CD4-positive, alpha-beta T cell (primary cell): ENCODE results near the gene SLIT2. TPM values are rescaled to one million over a fixed set of nuclear protein-coding genes. Genes with fewer than 3 reads are reported as not detected.
A peak's percentile ranks its signal among the peaks of the same experiment; 100 is the strongest.

Source experiments
- ATAC-seq: fragments of 200-7000 bp; cut with Tn5 transposase; one replicate; pipeline ENCODE4 v1.10.0; 2022; ENCODE audit warnings: mild to moderate bottlenecking; ENCODE audit not compliant: poor library complexity
- CTCF ChIA-PET: fragments of 350-600 bp; sonication (Branson Sonifier 250); formaldehyde crosslinking; loops from one replicate; lab custom pipeline; 2021; ENCODE audit warnings: antibody characterized with exemption, inconsistent platforms; lab: Charles Lee
- POLR2A ChIA-PET: fragments of 350-600 bp; sonication (Branson Sonifier 250); formaldehyde crosslinking; loops from one replicate; lab custom pipeline; 2021; ENCODE audit warnings: antibody characterized with exemption, inconsistent platforms; lab: Charles Lee
- DNase-seq, 14 experiments: peaks; one replicate each; pipeline ENCODE4 v3.0.0-alpha.2; 2013 to 2020; ENCODE audit warnings: mixed read lengths in 2 of 14
- H3K27ac ChIP-seq, 2 donors: one replicate each; pipeline versions ENCODE4 v1.5.1 to v1.7.0; 2013; ENCODE audit warnings: low read length in 2 of 2, low read depth in 1 of 2, mild to moderate bottlenecking in 1 of 2
- H3K27me3 ChIP-seq, 2 experiments: 1 replicate in 1 of 2; 2 replicates in 1 of 2; pipeline versions ENCODE4 v1.6.1 to v1.7.0; 2013; ENCODE audit warnings: low read length in 2 of 2, control low read depth in 1 of 2, mild to moderate bottlenecking in 1 of 2, moderate library complexity in 1 of 2; ENCODE audit not compliant: insufficient read depth in 2 of 2, control insufficient read depth in 1 of 2
- H3K36me3 ChIP-seq: one replicate; pipeline ENCODE4 v1.6.1; 2013; ENCODE audit warnings: low read length, control low read depth; ENCODE audit not compliant: insufficient read depth
- H3K4me1 ChIP-seq: one replicate; pipeline ENCODE4 v1.6.1; 2013; ENCODE audit warnings: low read length, control low read depth; ENCODE audit not compliant: insufficient read depth
- H3K4me3 ChIP-seq: one replicate; pipeline ENCODE4 v1.5.1; 2013; ENCODE audit warnings: mild to moderate bottlenecking, low read length, moderate library complexity
- H3K9me3 ChIP-seq, 2 experiments: 1 replicate in 1 of 2; 2 replicates in 1 of 2; pipeline versions ENCODE4 v1.6.1 to v1.7.0; 2013; ENCODE audit warnings: low read length in 2 of 2, mild to moderate bottlenecking in 2 of 2, control low read depth in 1 of 2, moderate library complexity in 1 of 2; ENCODE audit not compliant: control insufficient read depth in 1 of 2, insufficient read depth in 1 of 2
- H3K27ac Mint-ChIP-seq: one replicate; pipeline ENCODE4 v1.8.0; 2020; ENCODE audit warnings: mixed read lengths
- H3K27me3 Mint-ChIP-seq: one replicate; pipeline ENCODE4 v1.8.0; 2021; ENCODE audit warnings: mixed read lengths
- H3K36me3 Mint-ChIP-seq: one replicate; pipeline ENCODE4 v1.8.0; 2021; ENCODE audit warnings: low read depth, mixed read lengths
- H3K4me1 Mint-ChIP-seq: one replicate; pipeline ENCODE4 v1.8.0; 2021; ENCODE audit warnings: low read depth, mixed read lengths
- H3K4me3 Mint-ChIP-seq: one replicate; pipeline ENCODE4 v1.8.0; 2020; ENCODE audit warnings: mild to moderate bottlenecking, mixed read lengths
- H3K9me3 Mint-ChIP-seq: one replicate; pipeline ENCODE4 v1.8.0; 2020; ENCODE audit warnings: mixed read lengths
- CTCF ChIP-seq: fragments of 200-600 bp; IDR thresholded peaks from one replicate; pipeline ENCODE4 v1.8.0; 2022; ENCODE audit warnings: antibody characterized with exemption, mild to moderate bottlenecking
- intact Hi-C, 2 experiments: fragments of 100-400 bp; cut with DNase I in 1 of 2; cut with micrococcal nuclease in 1 of 2; formaldehyde crosslinking; loops; one replicate each; pipeline versions ENCODE4 v1.15.1 to v1.9.0; 2023 to 2025; cut with DNase I, micrococcal nuclease
- polyA plus RNA-seq, 2 donors: library from polyadenylated mRNA; unstranded; fragments of 120-200 nt; gene quantifications; one replicate each; pipeline ENCODE4 v1.2.1, GENCODE V29; 2013
- total RNA-seq, 174 experiments: library from RNA in 2 of 174; stranded (reverse) in 2 of 174; gene quantifications; one replicate each; pipeline ENCODE4 v1.2.3 and lab custom pipeline; 2021 to 2026

The SLIT2 gene
- total RNA-seq (not detected), total RNA-seq (lab: John Stamatoyannopoulos, UW) (0 to 0.27 (median 0) reads per million in 172 experiments)
- polyA plus RNA-seq (2013, experiment 1 of 2), result not detected
- polyA plus RNA-seq (2013, experiment 2 of 2), result 0.35 TPM

GRCh38 chr4:20251796-20252655 is at the start of gene SLIT2:
SLIT2 (plus strand) TSS chr4:20251905; CDS start chr4:20253816, 1,911 bp downstream.
- DNase-seq, result peak in 1 of 14 experiments; percentile 3
- Mint-ChIP-seq H3K36me3 (no peaks in the 10 kb centered on the region), H3K27me3 (peaks cover 57% of the 10 kb centered on the region)

GRCh38 chr4:20203508-20203907 is 48.2 kb upstream of the SLIT2 start:
- Mint-ChIP-seq H3K4me1 (no peaks in the 10 kb centered on the region), H3K27ac (no peak overlapping the region), H3K4me3 (no peak overlapping the region), H3K9me3 (no peaks in the 10 kb centered on the region), H3K27me3 (no peaks in the 10 kb centered on the region), H3K36me3 (no peaks in the 10 kb centered on the region)
- intact Hi-C loops, result no loop called here
- no peak for DNase-seq
- no peak for ATAC-seq
- POLR2A ChIA-PET, result no interaction called here
- Histone ChIP-seq H3K9me3 (no peaks in the 10 kb centered on the region), H3K27me3 (no peaks in the 10 kb centered on the region), H3K4me3 (no peak overlapping the region), H3K4me1 (no peaks in the 10 kb centered on the region), H3K27ac (no peak overlapping the region), H3K36me3 (no peaks in the 10 kb centered on the region)
- CTCF ChIA-PET, result no interaction called here
- TF ChIP-seq CTCF, result no peak

More at GRCh38 chr4:20251796-20252655, at the start of gene SLIT2:
- Histone ChIP-seq H3K27ac (no peak within 1 kb of the TSS), H3K9me3 (peaks cover 0 to 32% of the 10 kb centered on the region in 2 experiments), H3K4me1 (peaks cover 5% of the 10 kb centered on the region), H3K27me3 (peaks cover 38 to 66% of the 10 kb centered on the region in 2 experiments), H3K4me3 (no peak within 1 kb of the TSS), H3K36me3 (no peaks in the 10 kb centered on the region)
- Mint-ChIP-seq H3K27ac (no peak within 1 kb of the TSS), H3K9me3 (no peaks in the 10 kb centered on the region), H3K4me3 (peak within 1 kb of the TSS; percentile 58), H3K4me1 (peaks cover 11% of the 10 kb centered on the region)
- TF ChIP-seq CTCF, result no peak
- intact Hi-C loops, result no loop called here
- ChIA-PET POLR2A (no interaction called here), CTCF (no interaction called here)
- ATAC-seq, result no peak

- Mint-ChIP-seq H3K36me3 (no peaks in the 10 kb centered on the region), H3K27ac (no peak overlapping the region), H3K4me3 (no peak overlapping the region), H3K9me3 (peaks cover 6% of the 10 kb centered on the region), H3K4me1 (no peaks in the 10 kb centered on the region), H3K27me3 (no peaks in the 10 kb centered on the region)
- no peak overlapping the region for H3K27ac ChIP-seq
- POLR2A ChIA-PET, result no interaction called here
- no peak overlapping the region for H3K4me3 ChIP-seq
- H3K36me3 ChIP-seq, result no peaks in the 10 kb centered on the region
- H3K27me3 ChIP-seq, result no peaks in the 10 kb centered on the region
- intact Hi-C loops, result no loop called here
- DNase-seq, result no peak
- no peak for TF ChIP-seq CTCF
- H3K4me1 ChIP-seq, result no peaks in the 10 kb centered on the region
- no peaks in the 10 kb centered on the region for H3K9me3 ChIP-seq
- CTCF ChIA-PET, result no interaction called here
- ATAC-seq, result no peak
These were observed 34.2 kb upstream of the SLIT2 start for GRCh38 chr4:20217521-20217920.
